HG02884 (cell line): Measurements from ENCODE around the gene NLN.
"Not testable (repeated sequence)": the region's sequence is repeated elsewhere in the genome, so short reads cannot be mapped to it uniquely, and the experiment has no call there.

Experiments used
- ATAC-seq: cut with Tn5 transposase; IDR thresholded peaks from one replicate; pipeline ENCODE4 v1.9.1; 2021; ENCODE audit warnings: mild to moderate bottlenecking, moderate library complexity; ENCODE audit not compliant: unreplicated experiment

Gene NLN

GRCh38 chr5:65828022-65828896, 106.3 kb downstream of the NLN start:
- ATAC-seq: no peak

GRCh38 chr5:65830856-65831255, 108.9 kb downstream of the NLN start:
- ATAC-seq: no peak

DNA sequence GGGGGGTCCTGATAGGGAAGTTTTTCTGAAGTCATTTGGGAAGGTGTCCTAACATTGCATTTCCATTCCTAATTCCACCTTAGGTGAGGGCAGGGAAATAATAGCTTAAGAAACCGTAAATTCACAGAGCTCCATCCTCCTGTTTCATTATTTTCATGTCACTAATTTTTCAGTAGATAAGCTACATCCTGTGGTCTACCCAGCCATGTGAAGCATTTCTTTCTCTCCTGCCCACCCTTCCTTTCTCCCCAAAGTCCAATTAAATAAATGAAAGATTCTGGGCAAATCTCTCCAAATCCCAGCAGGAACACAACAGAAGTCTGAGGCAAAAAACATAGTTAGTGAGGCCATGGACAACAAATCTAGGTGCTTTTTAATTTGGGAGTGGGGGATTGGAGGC, 109.3 kb downstream of the NLN start:
- ATAC-seq: no peak

DNA sequence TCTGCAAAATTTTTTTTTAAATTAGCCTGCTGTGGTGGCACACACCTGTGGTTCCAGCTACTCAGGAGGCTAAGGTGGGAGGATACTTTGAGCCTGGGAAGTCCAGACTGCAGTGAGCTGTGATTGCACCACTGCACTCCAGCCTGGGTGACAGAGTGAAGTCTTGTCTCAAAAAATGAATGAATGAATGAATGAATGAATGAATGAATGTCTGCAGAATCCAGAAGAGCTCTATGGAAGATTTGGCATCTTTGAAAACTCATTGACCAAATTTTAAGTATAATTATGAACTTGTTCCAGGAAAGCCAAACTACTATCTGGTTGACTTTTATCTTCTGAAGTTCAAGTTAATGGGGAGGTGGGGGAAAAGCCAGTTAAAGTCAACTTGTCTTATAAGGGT, 110.1 kb downstream of the NLN start:
- no peak for ATAC-seq

- ATAC-seq: no peak
Measured at GRCh38 chr5:65832603-65833228, 110.7 kb downstream of the NLN start.

DNA sequence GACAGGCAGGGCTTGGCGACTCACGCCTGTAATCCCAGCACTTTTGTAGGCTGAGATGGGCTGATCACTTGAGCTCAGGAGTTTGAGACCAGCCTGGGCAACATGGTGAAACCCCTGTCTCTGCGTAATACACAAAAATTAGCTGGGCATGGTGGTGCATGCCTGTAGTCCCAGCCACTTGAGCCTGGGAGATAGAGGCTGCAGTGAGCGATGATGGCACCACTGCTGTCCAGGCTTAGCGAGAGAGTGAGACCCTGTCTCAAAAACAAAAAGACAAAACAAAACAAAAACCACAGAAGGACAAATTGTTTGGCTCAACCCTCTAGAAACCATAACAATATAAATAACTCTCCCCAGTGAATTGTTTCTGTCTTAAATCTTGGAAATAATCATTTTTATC, 111.8 kb downstream of the NLN start:
- no peak for ATAC-seq

DNA sequence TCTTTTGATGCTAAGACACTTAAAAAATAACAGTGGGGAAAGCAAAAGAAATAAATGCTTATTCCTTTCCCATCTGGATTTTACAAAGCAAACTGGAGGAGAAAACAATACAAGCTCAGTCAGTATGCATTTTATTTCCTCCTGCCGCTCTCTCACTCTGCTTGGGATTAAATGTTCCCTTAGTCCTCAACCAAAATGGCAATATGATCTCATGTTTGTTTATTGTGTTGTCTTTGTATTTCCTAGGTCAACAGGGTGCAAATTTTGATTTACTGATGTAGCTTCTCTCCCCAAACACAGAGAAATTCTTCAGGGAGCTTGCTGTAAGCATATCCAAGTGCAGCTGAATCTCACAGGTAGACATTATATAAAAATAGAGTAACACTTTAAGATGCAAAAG, 112.3 kb downstream of the NLN start:
- no peak for ATAC-seq

- ATAC-seq: no peak
Measured at GRCh38 chr5:65835191-65835590, 113.2 kb downstream of the NLN start.

- no peak for ATAC-seq
Measured at GRCh38 chr5:65837139-65837538, 115.1 kb downstream of the NLN start.

- ATAC-seq: not testable (repeated sequence)
Measured at GRCh38 chr5:65839170-65839569, 117.2 kb downstream of the NLN start.

DNA sequence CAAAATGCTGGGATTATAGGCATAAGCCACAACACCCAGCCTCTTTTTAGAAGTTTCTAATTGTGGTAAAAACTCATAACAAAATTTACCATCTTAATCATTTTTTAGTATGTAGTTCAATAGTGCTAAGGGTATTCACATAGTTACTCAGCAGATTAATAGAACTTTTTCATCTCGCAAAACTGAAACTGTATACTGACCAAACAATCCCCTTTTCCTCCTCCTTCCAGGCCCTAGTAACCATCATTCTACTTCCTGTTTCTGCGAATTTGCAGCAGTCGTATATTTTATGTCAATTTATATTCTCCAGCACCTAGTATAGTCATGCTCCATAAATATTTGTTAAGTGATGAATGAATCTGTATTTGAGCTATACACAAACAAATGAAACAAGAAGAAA, 118.1 kb downstream of the NLN start:
- ATAC-seq: no peak

- ATAC-seq: not testable (repeated sequence)
Measured at GRCh38 chr5:65844763-65845162, 122.8 kb downstream of the NLN start.

DNA sequence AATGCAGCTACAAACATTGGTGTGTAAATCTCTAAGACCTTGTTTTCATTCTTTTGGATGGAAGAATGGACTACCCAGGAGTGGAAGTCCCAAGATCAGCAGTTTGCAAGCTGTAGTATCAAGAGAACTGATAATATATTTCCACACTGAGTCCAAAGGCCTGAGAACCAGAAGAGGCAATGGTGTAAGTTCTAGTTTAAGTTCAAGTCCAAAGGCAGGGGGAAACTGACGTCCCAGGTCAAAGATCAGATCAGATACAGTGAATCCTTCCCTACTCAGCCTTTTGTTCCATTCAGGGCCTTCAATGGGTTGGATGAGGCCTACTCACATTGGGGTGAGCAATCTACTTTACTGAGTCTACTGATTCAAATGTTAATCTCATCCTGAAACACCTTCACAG, 124.1 kb downstream of the NLN start:
- ATAC-seq: no peak

DNA sequence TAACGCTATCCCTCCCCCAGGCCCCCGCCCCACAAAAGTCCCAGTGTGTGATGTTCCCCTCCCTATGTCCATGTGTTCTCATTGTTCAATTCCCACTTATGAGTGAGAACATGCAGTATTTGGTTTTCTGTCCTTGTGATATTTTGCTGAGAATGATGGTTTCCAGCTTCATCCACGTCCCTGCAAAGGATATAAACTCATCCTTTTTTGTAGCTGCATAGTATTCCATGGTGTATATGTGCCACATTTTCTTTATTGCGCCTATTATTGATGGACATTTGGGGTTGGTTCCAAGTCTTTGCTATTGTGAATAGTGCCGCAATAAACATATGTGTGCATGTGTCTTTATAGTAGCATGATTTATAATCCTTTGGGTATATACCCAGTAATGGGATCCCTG, 125.0 kb downstream of the NLN start:
- not testable (repeated sequence) for ATAC-seq

DNA sequence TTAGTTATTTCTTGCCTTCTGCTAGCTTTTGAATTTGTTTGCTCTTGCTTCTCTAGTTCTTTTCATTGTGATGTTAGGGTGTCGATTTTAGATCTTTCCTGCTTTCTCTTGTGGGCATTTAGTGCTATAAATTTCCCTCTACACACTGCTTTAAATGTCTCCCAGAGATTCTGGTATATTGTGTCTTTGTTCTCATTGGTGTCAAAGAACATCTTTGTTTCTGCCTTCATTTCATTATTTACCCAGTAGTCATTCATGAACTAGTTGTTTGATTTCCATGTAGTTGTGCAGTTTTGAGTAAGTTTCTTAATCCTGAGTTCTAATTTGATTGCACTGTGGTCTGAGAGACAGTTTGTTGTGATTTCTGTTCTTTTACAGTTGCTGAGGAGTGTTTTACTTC, 127.9 kb downstream of the NLN start:
- not testable (repeated sequence) for ATAC-seq

- no peak for ATAC-seq
Measured at GRCh38 chr5:65854925-65855324, 132.9 kb downstream of the NLN start.

DNA sequence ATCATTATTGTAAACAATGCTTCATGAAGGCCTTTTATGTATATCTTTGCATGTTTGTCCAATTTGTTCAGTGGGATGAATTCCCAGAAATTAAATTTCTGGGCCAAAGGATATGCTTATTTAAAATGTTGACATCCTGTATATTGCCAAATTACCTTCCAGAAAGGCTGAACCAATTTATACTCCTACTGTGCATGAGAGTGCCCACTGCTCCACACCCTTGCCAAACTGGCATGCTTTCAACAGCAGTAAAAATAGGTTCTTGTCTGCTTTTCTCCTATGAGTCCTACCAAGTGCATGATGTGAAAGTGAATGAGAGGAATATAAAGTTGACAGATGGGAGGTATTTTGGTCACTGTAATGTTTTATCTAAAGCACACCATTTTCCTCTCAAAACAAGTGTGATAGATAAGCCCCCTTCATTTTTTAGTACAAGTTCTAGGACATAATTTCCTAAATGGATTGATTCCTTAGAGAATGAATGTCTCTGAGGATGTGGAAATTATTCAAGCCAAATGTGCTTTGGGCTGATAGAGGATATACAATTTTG, 133.8 kb downstream of the NLN start:
- ATAC-seq: no peak

DNA sequence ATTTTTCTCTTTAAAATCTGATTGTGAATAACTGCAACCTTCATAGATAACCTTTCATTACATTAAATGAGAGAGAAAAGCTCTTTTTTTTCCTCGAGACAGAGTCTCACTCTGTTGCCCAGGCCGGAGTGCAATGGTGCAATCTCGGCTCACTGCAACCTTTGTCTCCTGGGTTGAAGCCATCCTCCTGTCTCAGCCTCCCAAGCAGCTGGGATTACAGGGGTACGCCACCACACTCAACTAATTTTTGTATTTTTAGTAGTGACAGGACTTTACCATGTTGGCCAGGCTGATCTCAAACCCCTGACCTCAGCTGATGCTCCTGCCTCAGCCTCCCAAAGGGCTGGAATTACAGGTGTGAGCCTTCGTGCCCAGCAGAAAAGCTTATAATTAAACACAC, 134.5 kb downstream of the NLN start:
- ATAC-seq: no peak

DNA sequence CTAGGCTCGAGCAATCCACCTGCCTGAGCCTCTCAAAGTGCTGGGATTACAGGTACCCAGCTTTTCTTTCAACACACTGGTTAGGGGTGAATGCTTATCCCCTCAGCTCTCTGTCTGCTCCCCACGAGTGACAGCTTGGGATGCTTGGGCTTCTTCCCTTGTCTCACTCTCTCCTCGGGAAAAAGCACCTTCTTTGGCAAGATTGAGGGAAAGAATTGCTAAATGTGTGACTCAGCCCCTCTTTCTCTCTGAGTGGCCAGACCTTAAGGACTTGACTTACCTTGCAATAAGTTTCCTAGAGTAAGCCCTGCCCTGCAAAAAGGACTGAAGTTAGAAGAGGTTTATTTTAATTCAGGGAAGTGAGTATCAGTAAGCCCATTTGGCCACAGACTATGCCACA, 136.3 kb downstream of the NLN start:
- no peak for ATAC-seq

DNA sequence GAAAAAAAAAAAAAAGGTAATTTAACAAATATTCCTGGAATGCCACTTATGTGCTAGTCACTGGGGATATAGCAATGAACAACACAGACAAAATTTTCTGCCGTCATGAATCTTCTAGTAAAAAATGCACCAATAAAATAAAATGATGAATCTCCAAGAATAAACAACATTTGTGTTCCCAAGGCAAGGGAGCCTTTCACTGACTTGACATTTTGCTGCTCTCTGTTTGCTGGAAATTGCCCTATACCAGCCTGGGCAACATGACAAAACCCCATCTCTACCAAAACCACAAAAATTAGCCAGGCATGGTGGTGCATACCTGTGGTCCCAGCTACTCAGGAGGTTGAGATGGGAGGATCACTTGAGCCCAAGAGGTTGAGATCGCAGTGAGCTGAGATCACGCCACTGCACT, 139.8 kb downstream of the NLN start:
- ATAC-seq: no peak

DNA sequence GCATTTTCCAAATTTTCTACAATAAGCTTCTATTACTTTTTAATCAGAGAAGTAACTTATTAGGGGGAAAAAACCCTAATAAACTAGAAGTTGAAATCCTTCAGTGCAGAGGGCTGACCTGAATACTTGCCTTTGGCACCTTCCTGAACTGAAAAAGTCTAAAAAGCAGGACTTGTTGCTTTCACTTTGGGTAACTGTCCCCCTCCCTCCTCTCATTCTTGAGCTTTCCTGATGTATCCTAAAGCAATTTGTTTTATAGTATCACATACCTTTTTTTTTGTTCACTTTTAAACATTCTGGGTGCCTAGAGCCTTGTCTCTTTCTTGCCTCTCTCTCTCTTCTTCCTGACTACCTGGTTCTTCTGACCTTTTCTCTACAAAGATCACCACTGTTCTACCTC, 140.4 kb downstream of the NLN start:
- no peak for ATAC-seq

- no peak for ATAC-seq
Measured at GRCh38 chr5:65863747-65864146, 141.7 kb downstream of the NLN start.
